Fibroblast of mammary gland (primary cell): ENCODE results near the gene ADAM33.

Experiments used
- DNase-seq: peaks from one replicate; pipeline ENCODE4 v3.0.0-alpha.2; 2010; ENCODE audit warnings: low read depth
- H3K4me3 ChIP-seq: 2 replicates; pipeline ENCODE4 v1.5.1; 2011; ENCODE audit warnings: low read depth, mild to moderate bottlenecking, low read length, moderate library complexity; ENCODE audit not compliant: control insufficient read depth
- TF ChIP-seq, protein P1 (sequence below): conservative IDR thresholded peaks from 2 replicates; pipeline ENCODE4 v1.5.1; 2011; ENCODE audit warnings: low read depth, low read length, inconsistent platforms; ENCODE audit not compliant: control insufficient read depth, insufficient read depth

The ADAM33 gene

DNA sequence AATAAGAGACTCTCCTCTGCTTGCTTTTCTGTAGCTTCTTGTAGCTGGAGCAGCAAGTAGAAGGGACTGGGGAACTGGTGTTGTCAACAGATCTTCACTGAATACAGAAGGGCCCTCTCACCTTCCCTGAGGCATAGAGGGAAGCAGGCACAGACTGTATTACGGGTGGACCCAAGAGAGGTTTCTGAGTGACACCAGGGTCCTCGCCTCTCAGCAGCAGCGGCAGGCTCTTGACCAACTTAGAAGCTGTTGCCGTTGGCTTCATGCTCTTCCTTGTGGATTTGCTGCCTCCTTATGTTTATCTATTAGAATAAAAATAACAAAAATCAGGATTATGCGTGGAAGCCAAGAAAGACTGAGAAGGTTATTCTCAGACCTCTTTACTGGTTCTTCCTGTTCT lies 50.3 kb downstream of the ADAM33 start:
- no peak for DNase-seq
- no peak overlapping the region for H3K4me3 ChIP-seq
- TF ChIP-seq, protein P1, sequence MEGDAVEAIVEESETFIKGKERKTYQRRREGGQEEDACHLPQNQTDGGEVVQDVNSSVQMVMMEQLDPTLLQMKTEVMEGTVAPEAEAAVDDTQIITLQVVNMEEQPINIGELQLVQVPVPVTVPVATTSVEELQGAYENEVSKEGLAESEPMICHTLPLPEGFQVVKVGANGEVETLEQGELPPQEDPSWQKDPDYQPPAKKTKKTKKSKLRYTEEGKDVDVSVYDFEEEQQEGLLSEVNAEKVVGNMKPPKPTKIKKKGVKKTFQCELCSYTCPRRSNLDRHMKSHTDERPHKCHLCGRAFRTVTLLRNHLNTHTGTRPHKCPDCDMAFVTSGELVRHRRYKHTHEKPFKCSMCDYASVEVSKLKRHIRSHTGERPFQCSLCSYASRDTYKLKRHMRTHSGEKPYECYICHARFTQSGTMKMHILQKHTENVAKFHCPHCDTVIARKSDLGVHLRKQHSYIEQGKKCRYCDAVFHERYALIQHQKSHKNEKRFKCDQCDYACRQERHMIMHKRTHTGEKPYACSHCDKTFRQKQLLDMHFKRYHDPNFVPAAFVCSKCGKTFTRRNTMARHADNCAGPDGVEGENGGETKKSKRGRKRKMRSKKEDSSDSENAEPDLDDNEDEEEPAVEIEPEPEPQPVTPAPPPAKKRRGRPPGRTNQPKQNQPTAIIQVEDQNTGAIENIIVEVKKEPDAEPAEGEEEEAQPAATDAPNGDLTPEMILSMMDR: no peak

DNA sequence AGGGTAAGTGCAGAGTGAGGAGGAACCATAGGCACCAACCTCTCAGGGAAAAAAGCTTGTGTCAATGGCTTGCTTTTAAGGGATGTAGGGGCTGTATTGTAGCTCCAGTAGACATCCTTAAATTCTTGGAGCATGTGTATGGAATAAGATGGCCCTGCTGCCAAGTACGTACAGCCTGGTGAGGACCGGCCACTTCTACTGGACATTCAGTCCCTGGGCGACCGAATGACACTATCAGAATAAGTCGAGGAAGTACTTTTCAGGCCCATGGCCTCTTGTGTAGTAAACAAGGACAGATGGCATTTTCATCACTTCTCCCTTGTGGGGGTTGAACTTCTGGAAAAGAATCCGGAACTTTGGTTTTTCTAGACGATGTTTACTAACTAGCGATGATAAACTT lies 51.4 kb downstream of the ADAM33 start:
- TF ChIP-seq, protein P1: no peak
- no peak overlapping the region for H3K4me3 ChIP-seq
- no peak for DNase-seq

DNA sequence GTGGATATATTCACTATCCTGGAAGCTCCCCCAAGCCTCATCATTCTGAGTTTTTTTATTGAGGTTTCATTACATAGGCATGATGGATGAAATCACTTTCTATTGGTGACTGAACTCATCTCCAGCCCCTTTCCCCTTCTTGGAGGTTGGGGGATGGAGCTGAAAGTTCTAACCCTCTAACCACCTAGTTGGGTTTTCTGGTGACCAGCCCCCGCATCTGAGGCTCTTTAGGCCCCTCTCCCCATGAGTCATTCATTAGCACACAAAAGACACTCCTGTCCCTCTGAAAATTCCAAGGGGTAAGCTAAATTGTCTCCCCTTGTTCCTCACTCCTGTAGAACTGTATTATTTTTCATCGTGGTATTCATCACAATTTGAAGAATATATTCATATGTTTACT lies 51.9 kb downstream of the ADAM33 start:
- H3K4me3 ChIP-seq: no peak overlapping the region
- TF ChIP-seq, protein P1: no peak
- no peak for DNase-seq

DNA sequence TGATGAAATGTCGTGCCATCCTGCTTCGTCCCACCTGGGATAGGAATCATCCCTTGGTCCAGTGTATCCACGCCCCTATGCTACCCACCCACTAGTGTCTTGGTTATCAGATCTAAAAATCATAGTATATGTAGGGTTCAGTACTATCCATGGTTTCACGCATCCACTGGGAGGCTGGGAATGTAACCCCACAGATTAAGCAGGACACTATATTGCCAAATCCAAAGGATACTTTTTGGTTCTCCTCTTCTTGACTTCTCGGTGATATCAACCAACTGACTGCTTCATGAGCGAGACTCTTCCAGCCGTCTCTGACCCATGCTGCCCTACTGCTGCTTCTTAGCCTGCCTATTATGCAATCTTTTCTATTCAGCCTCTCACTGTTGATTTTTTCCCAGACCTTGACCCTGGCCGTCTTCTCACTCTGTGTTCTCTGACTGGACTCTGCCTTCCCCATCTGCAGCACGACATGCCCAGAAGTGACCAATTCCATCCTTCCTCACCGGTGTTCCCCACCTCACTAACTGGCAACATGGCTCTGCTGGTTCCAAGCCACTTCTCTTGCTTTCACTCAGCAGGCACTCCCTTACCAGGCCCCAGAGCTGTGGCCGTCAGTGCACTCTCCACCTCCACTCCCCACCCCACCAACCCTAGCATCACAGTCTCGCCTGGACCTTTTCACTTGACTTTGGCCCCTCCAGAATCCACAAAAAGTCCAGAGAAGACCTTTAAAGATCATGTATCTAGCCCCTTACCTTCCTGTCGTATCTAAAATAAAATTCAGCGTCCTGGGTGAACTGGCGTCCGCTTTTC lies 53.1 kb downstream of the ADAM33 start:
- no peak for DNase-seq
- no peak overlapping the region for H3K4me3 ChIP-seq
- TF ChIP-seq, protein P1: no peak

DNA sequence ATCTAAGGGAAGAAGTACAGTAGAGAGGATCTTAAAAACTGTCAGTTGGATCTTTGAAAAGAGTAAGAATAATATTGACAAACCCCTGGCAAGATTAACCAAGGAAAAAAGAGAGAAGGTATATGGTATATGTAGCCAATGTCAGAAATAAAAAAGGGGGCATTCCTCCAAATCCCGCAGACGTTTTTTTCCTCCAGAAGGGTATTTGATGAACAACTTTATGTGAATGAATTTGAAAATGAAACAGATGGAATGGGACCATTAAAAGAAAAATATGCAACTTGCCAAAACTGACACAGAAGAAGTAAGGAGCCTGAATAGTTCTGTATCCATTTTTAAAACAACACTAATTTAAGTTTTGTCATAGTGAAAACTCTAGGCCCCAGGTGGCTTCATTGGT lies 54.3 kb downstream of the ADAM33 start:
- no peak overlapping the region for H3K4me3 ChIP-seq

DNA sequence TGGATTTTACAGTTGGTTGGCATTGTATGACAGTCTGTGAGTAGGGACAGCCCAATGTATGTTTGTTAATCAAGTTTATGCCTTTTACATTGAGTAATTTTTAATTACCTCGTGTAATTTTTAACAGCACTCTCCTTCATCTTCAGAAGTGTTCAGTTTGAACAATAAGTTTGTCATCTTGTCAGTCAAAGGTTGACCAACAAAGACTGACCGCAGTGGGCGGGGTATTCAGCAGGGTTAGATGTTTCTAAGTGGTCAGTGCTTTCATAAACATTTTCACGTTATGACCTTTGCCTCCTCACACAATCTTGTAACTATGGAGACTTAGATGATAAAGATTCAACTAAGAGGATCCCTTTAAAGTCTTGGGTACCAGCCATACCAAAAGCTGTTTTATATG lies 59.4 kb downstream of the ADAM33 start:
- H3K4me3 ChIP-seq: no peak overlapping the region
- DNase-seq: no peak
- TF ChIP-seq, protein P1: no peak

More for the DNA sequence above, 54.3 kb downstream of the ADAM33 start:
- no peak for DNase-seq
- TF ChIP-seq, protein P1: no peak

DNA sequence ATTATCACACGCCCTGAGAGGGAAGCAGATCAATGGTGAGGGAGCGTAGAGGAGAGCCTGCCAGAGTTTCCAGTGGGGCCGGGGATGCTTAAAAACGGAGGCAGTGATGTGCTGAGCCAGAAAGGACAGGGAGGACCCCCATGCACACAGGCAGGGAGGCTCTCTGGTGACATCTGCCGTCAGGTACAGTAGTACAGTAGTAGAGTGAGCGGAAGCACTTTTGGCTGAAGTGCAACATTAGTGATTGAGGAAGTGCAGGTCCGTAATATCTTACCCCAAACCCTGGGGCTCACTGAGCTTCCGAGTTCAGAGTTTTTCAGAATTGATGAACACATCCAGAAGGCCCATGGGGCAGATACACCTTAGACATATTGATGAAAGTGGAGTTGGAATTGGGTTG lies 60.7 kb downstream of the ADAM33 start:
- H3K4me3 ChIP-seq: no peak overlapping the region
- DNase-seq: no peak
- TF ChIP-seq, protein P1: no peak
